ENCODE data around the gene MYO7B.

- no peak for TF ChIP-seq CTCF (IDR thresholded peaks at IDR 0.05; ENCODE audit: borderline replicate concordance, extremely low read depth, low read length, poor library complexity, severe bottlenecking)
- no peak for TF ChIP-seq EZH2 (IDR thresholded peaks at IDR 0.05; ENCODE audit: borderline replicate concordance, low read depth, low read length, severe bottlenecking)
Measured at GRCh38 chr2:127581516-127582490, 46.3 kb downstream of the MYO7B start.
